K562 (cell line): ENCODE measurements around the gene LZTR1. TPM values are rescaled to one million over a fixed set of nuclear protein-coding genes. Genes with fewer than 3 reads are reported as not detected.
A peak's percentile ranks its signal among the peaks of the same experiment; 100 is the strongest.

ENCODE experiments used
- BMI1 ChIP-seq: fragments of 150-350 bp; IDR thresholded peaks from 2 replicates; pipeline ENCODE4 v1.6.1; 2014; ENCODE audit warnings: low read length
- CEBPG ChIP-seq, 3 experiments: fragments of 200-800 bp in 1 of 3; sonication (Bioruptor generic) in 1 of 3; sonication (generic) in 1 of 3; formaldehyde crosslinking in 1 of 3; IDR thresholded peaks in 2 of 3; conservative IDR thresholded peaks in 1 of 3; 2 replicates each; pipeline versions ENCODE4 v1.6.1 to v1.8.0; 2016 to 2022; ENCODE audit warnings: missing compliant biosample characterization in 2 of 3, missing genetic modification characterization in 2 of 3, mild to moderate bottlenecking in 1 of 3, missing genetic modification reagents in 1 of 3
- CXXC5 ChIP-seq: fragments of 250-450 bp; sonication (Bioruptor Pico); IDR thresholded peaks from 2 replicates; pipeline ENCODE4 v1.8.0; 2022; ENCODE audit warnings: inconsistent platforms, mild to moderate bottlenecking, moderate library complexity
- HNRNPH1 ChIP-seq: fragments of 200-400 bp; formaldehyde crosslinking; optimal IDR thresholded peaks from 2 replicates; pipeline ENCODE3; 2017; ENCODE audit warnings: low read depth, mild to moderate bottlenecking, low read length, moderate library complexity
- KAT8 ChIP-seq: fragments of 450-650 bp; IDR thresholded peaks from 2 replicates; pipeline ENCODE4 v1.6.1; 2016; ENCODE audit warnings: low read depth, mild to moderate bottlenecking
- SOX6 ChIP-seq: fragments of 450-650 bp; IDR thresholded peaks from 2 replicates; pipeline ENCODE4 v1.6.1; 2014; ENCODE audit warnings: mild to moderate bottlenecking
- TCF3 ChIP-seq: sonication (generic); formaldehyde crosslinking; IDR thresholded peaks from 2 replicates; pipeline ENCODE4 v1.4.0; 2020; ENCODE audit warnings: mild to moderate bottlenecking, missing genetic modification reagents
- YY1 ChIP-seq, 3 experiments: IDR thresholded peaks; 2 replicates each; pipeline ENCODE4 v1.6.1; 2011; ENCODE audit warnings: low read length in 2 of 3, mild to moderate bottlenecking in 2 of 3, moderate library complexity in 2 of 3, borderline replicate concordance in 1 of 3, control low read depth in 1 of 3, low read depth in 1 of 3; ENCODE audit not compliant: insufficient read depth in 3 of 3, insufficient replicate concordance in 2 of 3, control insufficient read depth in 1 of 3, insufficient read length in 1 of 3; ENCODE audit errors: extremely low read depth in 1 of 3
- ZBTB7A ChIP-seq: IDR thresholded peaks from 2 replicates; pipeline ENCODE4 v1.6.1; 2011; ENCODE audit warnings: low read depth, mild to moderate bottlenecking, low read length, moderate library complexity, borderline replicate concordance; ENCODE audit not compliant: control insufficient read depth
- ZNF121 ChIP-seq: sonication (generic); formaldehyde crosslinking; conservative IDR thresholded peaks from 2 replicates; pipeline ENCODE4 v1.8.0; 2022; ENCODE audit warnings: missing genetic modification reagents
- ZNF408 ChIP-seq: fragments of 250-450 bp; sonication (Bioruptor Pico); IDR thresholded peaks from 2 replicates; pipeline ENCODE4 v1.4.0; 2020; ENCODE audit warnings: low read depth, mild to moderate bottlenecking, moderate library complexity
- ZZZ3 ChIP-seq: fragments of 450-650 bp; IDR thresholded peaks from 2 replicates; pipeline ENCODE4 v1.6.1; 2016; ENCODE audit warnings: antibody characterized with exemption, mild to moderate bottlenecking, moderate library complexity
- polyA plus RNA-seq, 8 experiments: library from polyadenylated mRNA; depleted of rRNA in 4 of 8; stranded (reverse) in 5 of 8; unstranded in 3 of 8; fragments of >200 nt; fragmentation: Nextera tagmentation in 2 of 8; fragmentation: Illumina TruSeq in 1 of 8; extraction: Ambion mirVana in 2 of 8; extraction: Trizol in 1 of 8; gene quantifications; 2 replicates each; pipeline versions ENCODE4 v1.2.1 to v1.2.3, GENCODE V29; 2011 to 2014; ENCODE audit warnings: inconsistent platforms in 1 of 8, missing spikeins in 1 of 8
- total RNA-seq, 7 experiments: library from RNA; depleted of rRNA in 6 of 7; stranded (reverse); fragments of >200 nt in 6 of 7; fragmentation: Illumina TruSeq in 2 of 7; extraction: Trizol in 2 of 7; gene quantifications; 2 replicates each; pipeline versions ENCODE4 v1.2.1 to v1.2.3, GENCODE V29; 2011 to 2021; ENCODE audit warnings: low replicate concordance in 1 of 7
- TF ChIP-seq, protein P1 (sequence below), 3 experiments: IDR thresholded peaks in 2 of 3; conservative IDR thresholded peaks in 1 of 3; 2 replicates each; pipeline ENCODE4 v1.5.1; 2011 to 2012; ENCODE audit warnings: low read length in 3 of 3, mild to moderate bottlenecking in 3 of 3, control low read depth in 2 of 3, improper control_type of control experiment in 1 of 3, inconsistent platforms in 1 of 3, low read depth in 1 of 3, mixed read lengths in 1 of 3, moderate library complexity in 1 of 3; ENCODE audit not compliant: insufficient read depth in 2 of 3
- TF ChIP-seq, protein P2 (sequence below), 2 experiments: IDR thresholded peaks in 1 of 2; conservative IDR thresholded peaks in 1 of 2; 2 replicates each; pipeline ENCODE4 v1.6.1; 2016; ENCODE audit warnings: low read depth in 2 of 2, mild to moderate bottlenecking in 1 of 2, missing compliant biosample characterization in 1 of 2, missing genetic modification characterization in 1 of 2, moderate library complexity in 1 of 2

Gene LZTR1
- total and polyA plus RNA-seq, 9 of the 15 experiments (the other 6 are each of a cell fraction or from before 2014, with no cell fraction given): 2.2 to 135 (median 63.0) TPM

DNA sequence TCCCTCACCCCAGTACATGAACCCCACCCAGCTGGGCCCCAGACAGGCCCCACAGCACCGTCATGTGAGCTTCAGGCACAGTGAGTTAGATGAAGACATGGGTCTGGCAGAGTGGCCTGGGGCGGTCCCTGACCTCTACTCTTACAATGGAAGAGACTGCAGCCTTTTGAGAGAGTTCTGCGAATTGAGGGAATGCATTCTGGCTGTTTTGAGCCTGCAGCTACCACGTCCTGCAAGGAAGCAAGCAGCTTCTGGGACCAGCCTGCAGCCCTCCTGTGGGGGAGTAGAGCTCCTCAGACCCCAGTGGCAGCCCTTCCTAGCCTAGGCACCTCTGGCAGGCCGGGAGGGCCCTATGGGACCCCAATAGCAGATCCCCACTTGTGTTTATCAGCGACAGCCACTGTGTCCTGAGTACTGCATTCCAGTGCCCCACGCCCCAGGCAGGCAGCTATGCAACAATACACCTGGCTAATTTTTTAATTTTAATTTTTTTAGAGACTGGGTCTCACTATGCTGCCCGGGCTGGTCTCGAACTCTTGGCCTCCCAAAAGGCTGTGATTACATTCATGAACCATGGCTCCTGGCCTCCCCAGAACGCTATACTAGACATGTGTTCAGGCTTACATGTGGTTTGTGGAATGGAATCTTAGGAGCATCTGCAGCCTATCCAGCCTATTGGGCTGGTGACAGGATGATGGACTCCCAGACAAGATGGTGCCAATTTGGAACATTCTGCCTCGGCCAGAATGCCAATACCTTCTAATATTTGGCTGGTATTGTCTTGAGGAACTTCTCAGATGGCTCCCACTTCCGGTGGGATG is 51.0 kb downstream of the LZTR1 start (continued):
- TF ChIP-seq, protein P1, sequence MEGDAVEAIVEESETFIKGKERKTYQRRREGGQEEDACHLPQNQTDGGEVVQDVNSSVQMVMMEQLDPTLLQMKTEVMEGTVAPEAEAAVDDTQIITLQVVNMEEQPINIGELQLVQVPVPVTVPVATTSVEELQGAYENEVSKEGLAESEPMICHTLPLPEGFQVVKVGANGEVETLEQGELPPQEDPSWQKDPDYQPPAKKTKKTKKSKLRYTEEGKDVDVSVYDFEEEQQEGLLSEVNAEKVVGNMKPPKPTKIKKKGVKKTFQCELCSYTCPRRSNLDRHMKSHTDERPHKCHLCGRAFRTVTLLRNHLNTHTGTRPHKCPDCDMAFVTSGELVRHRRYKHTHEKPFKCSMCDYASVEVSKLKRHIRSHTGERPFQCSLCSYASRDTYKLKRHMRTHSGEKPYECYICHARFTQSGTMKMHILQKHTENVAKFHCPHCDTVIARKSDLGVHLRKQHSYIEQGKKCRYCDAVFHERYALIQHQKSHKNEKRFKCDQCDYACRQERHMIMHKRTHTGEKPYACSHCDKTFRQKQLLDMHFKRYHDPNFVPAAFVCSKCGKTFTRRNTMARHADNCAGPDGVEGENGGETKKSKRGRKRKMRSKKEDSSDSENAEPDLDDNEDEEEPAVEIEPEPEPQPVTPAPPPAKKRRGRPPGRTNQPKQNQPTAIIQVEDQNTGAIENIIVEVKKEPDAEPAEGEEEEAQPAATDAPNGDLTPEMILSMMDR (IDR thresholded peaks at IDR 0.05 in 2 of 3, conservative IDR thresholded peaks at IDR 0.05 in 1 of 3; ENCODE audit: insufficient read depth in 2 of 3, low read depth in 1 of 3, low read length in 3 of 3): peak in 1 of 3 experiments; percentile 16; a peak in 2 of 6 replicates
- TF ChIP-seq ZBTB7A (no peak), SOX6 (no peak), KAT8 (no peak), ZNF408 (CRISPR knock-in tag) (0 out of 2 replicates have a peak, but pooled peaks have one; percentile 53), HNRNPH1 (no peak), ZZZ3 (no peak), YY1 (IDR thresholded peaks at IDR 0.05; ENCODE audit: borderline replicate concordance in 1 of 3, control insufficient read depth in 1 of 3, extremely low read depth in 1 of 3, insufficient read depth in 3 of 3, insufficient read length in 1 of 3, insufficient replicate concordance in 2 of 3, low read depth in 1 of 3, low read length in 2 of 3) (peak in 1 of 3 experiments; percentile 15), TCF3 (CRISPR knock-in tag) (no peak), CXXC5 (no peak), CEBPG (CRISPR knock-in tag; IDR thresholded peaks at IDR 0.05) (no peak), CEBPG (tag; conservative IDR thresholded peaks at IDR 0.05 in 1 of 2, IDR thresholded peaks at IDR 0.05 in 1 of 2) (no peak), ZNF121 (CRISPR knock-in tag) (no peak), BMI1 (no peak)
- TF ChIP-seq, protein P2, sequence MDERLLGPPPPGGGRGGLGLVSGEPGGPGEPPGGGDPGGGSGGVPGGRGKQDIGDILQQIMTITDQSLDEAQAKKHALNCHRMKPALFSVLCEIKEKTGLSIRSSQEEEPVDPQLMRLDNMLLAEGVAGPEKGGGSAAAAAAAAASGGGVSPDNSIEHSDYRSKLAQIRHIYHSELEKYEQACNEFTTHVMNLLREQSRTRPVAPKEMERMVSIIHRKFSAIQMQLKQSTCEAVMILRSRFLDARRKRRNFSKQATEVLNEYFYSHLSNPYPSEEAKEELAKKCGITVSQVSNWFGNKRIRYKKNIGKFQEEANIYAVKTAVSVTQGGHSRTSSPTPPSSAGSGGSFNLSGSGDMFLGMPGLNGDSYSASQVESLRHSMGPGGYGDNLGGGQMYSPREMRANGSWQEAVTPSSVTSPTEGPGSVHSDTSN (CRISPR knock-in tag; IDR thresholded peaks at IDR 0.05; ENCODE audit: low read depth): 0 out of 2 replicates have a peak, but pooled peaks have one; percentile 2
- TF ChIP-seq, protein P2 (tag; conservative IDR thresholded peaks at IDR 0.05; ENCODE audit: low read depth): no peak
